ENCODE results near the gene UQCRH. TPM values are rescaled to one million over a fixed set of nuclear protein-coding genes. Genes with fewer than 3 reads are reported as not detected.
A peak's percentile ranks its signal among the peaks of the same experiment; 100 is the strongest.

UQCRH gene
- 100 to 1,000 TPM; 247 to 353 (median 282) TPM for polyA plus RNA-seq (ENCODE audit: insufficient read length in 10 of 10)
- long read RNA-seq, donor 1, transcript UQCRH-201 (4 exons, 604 nt) = major isoform, 197 of 244 reads
- long read RNA-seq, donor 1, transcript UQCRH-205 (5 exons, 674 nt) = minor isoform, 11 of 244 reads
- long read RNA-seq, donor 1, transcript UQCRH-202 (2 exons, 621 nt) = minor isoform, 11 of 244 reads
- long read RNA-seq, donor 1, partial matches to known transcripts = 0 of 244 reads
- long read RNA-seq, donor 1, other reads (novel, unspliced or antisense) = 25 of 244 reads
- long read RNA-seq, donor 2, transcript UQCRH-202 (2 exons, 621 nt) = minor isoform, 5 of 237 reads
- long read RNA-seq, donor 2, transcript UQCRH-205 (5 exons, 674 nt) = minor isoform, 11 of 237 reads
- long read RNA-seq, donor 2, transcript UQCRH-201 (4 exons, 604 nt) = major isoform, 183 of 237 reads
- long read RNA-seq, donor 2, partial matches to known transcripts = 5 of 237 reads
- long read RNA-seq, donor 2, other reads (novel, unspliced or antisense) = 32 of 237 reads
- long read RNA-seq, donor 3, partial matches to known transcripts = 0 of 1 reads
- long read RNA-seq, donor 3, other reads (novel, unspliced or antisense) = 0 of 1 reads
- long read RNA-seq, donor 4, transcript UQCRH-202 (2 exons, 621 nt) = minor isoform, 9 of 165 reads
- long read RNA-seq, donor 4, transcript UQCRH-201 (4 exons, 604 nt) = major isoform, 122 of 165 reads
- long read RNA-seq, donor 4, transcript UQCRH-205 (5 exons, 674 nt) = minor isoform, 10 of 165 reads
- long read RNA-seq, donor 4, partial matches to known transcripts = 8 of 165 reads
- long read RNA-seq, donor 4, other reads (novel, unspliced or antisense) = 15 of 165 reads
- long read RNA-seq, donor 5, transcript UQCRH-205 (5 exons, 674 nt) = minor isoform, 17 of 349 reads
- long read RNA-seq, donor 5, transcript UQCRH-201 (4 exons, 604 nt) = major isoform, 270 of 349 reads
- long read RNA-seq, donor 5, transcript UQCRH-202 (2 exons, 621 nt) = minor isoform, 11 of 349 reads
- long read RNA-seq, donor 5, partial matches to known transcripts = 0 of 349 reads
- long read RNA-seq, donor 5, other reads (novel, unspliced or antisense) = 50 of 349 reads
- long read RNA-seq, donor 6, transcript UQCRH-201 (4 exons, 604 nt) = major isoform, 217 of 267 reads
- long read RNA-seq, donor 6, transcript UQCRH-205 (5 exons, 674 nt) = minor isoform, 10 of 267 reads
- long read RNA-seq, donor 6, transcript UQCRH-202 (2 exons, 621 nt) = minor isoform, 10 of 267 reads
- long read RNA-seq, donor 6, partial matches to known transcripts = 0 of 267 reads
- long read RNA-seq, donor 6, other reads (novel, unspliced or antisense) = 30 of 267 reads
- long read RNA-seq, donor 7, transcript UQCRH-205 (5 exons, 674 nt) = minor isoform, 5 of 126 reads
- long read RNA-seq, donor 7, transcript UQCRH-202 (2 exons, 621 nt) = minor isoform, 6 of 126 reads
- long read RNA-seq, donor 7, transcript UQCRH-201 (4 exons, 604 nt) = major isoform, 103 of 126 reads
- long read RNA-seq, donor 7, partial matches to known transcripts = 5 of 126 reads
- long read RNA-seq, donor 7, other reads (novel, unspliced or antisense) = 7 of 126 reads
- long read RNA-seq, donor 8, transcript UQCRH-202 (2 exons, 621 nt) = minor isoform, 7 of 211 reads
- long read RNA-seq, donor 8, transcript UQCRH-201 (4 exons, 604 nt) = major isoform, 164 of 211 reads
- long read RNA-seq, donor 8, transcript UQCRH-205 (5 exons, 674 nt) = minor isoform, 11 of 211 reads
- long read RNA-seq, donor 8, partial matches to known transcripts = 5 of 211 reads
- long read RNA-seq, donor 8, other reads (novel, unspliced or antisense) = 24 of 211 reads
- long read RNA-seq, donor 9, transcript UQCRH-201 (4 exons, 604 nt) = major isoform, 30 of 37 reads
- long read RNA-seq, donor 9, partial matches to known transcripts = 0 of 37 reads
- long read RNA-seq, donor 9, other reads (novel, unspliced or antisense) = 0 of 37 reads

- peak; percentile 96 to 98 (median 96) for DNase-seq
These were observed at the start of gene UQCRH, which contains the start of gene LRRC41 for GRCh38 chr1:46303038-46303871. TSS of gene UQCRH (plus strand) at chr1:46303698. CDS start at chr1:46303767, 69 bp downstream. TSS of gene LRRC41 (minus strand) at chr1:46303616. CDS start at chr1:46303322, 294 bp downstream.

- no peak for DNase-seq
These were observed 48.8 kb upstream of the UQCRH start for GRCh38 chr1:46254668-46255067.

GRCh38 chr1:46256523-46256922, 47.0 kb upstream of the UQCRH start:
- DNase-seq = no peak

- no peak for DNase-seq
These were observed 41.0 kb upstream of the UQCRH start for GRCh38 chr1:46262508-46262907.

GRCh38 chr1:46263146-46263545, 40.4 kb upstream of the UQCRH start:
- DNase-seq = no peak

- no peak for DNase-seq
These were observed 34.9 kb upstream of the UQCRH start for GRCh38 chr1:46268578-46268977.

- DNase-seq = no peak
These were observed 29.1 kb upstream of the UQCRH start for GRCh38 chr1:46274225-46275029.

GRCh38 chr1:46275030-46275337, 28.5 kb upstream of the UQCRH start:
- no peak for DNase-seq

- no peak for DNase-seq
These were observed 25.7 kb upstream of the UQCRH start for GRCh38 chr1:46277658-46278373.

- DNase-seq = no peak
These were observed 24.7 kb upstream of the UQCRH start for GRCh38 chr1:46278807-46279206.

GRCh38 chr1:46280092-46280491, 23.4 kb upstream of the UQCRH start:
- DNase-seq = no peak

GRCh38 chr1:46281021-46281420, 22.5 kb upstream of the UQCRH start:
- no peak for DNase-seq

- no peak for DNase-seq
These were observed 19.4 kb upstream of the UQCRH start for GRCh38 chr1:46284058-46284457.

- DNase-seq = no peak
These were observed 18.6 kb upstream of the UQCRH start for GRCh38 chr1:46284597-46285564.

GRCh38 chr1:46285730-46286477, 17.6 kb upstream of the UQCRH start:
- DNase-seq = peak; percentile 55 to 69 (median 66)
